AG04450 (cell line): ENCODE results near the gene HOXC5. TPM values are rescaled to one million over a fixed set of nuclear protein-coding genes. Genes with fewer than 3 reads are reported as not detected.

Experiments used
- CTCF ChIA-PET: fragments of 300-600, 350-600 bp; formaldehyde crosslinking; extraction: SDS; loops from one replicate; lab custom pipeline; 2022; ENCODE audit warnings: antibody characterized with exemption, inconsistent platforms; lab: Charles Lee
- POLR2A ChIA-PET: fragments of 350-600 bp; formaldehyde crosslinking; extraction: SDS; loops from one replicate; lab custom pipeline; 2021; ENCODE audit warnings: antibody characterized with exemption, inconsistent platforms; lab: Yijun Ruan, JAX
- DNase-seq: peaks from one replicate; pipeline ENCODE4 v3.0.0-alpha.2; 2011; ENCODE audit warnings: low read depth, low spot score
- H3K27ac ChIP-seq: one replicate; pipeline ENCODE4 v1.5.1; 2012; ENCODE audit warnings: low read depth, low read length, control low read depth
- H3K27me3 ChIP-seq: one replicate; pipeline ENCODE4 v1.6.0; 2012; ENCODE audit warnings: low read length; ENCODE audit not compliant: control insufficient read depth, insufficient read depth
- H3K4me3 ChIP-seq: 2 replicates; pipeline ENCODE4 v1.5.1; 2011; ENCODE audit warnings: mild to moderate bottlenecking, low read depth, low read length, control low read depth
- H3K9me3 ChIP-seq: 2 replicates; pipeline ENCODE4 v1.5.1; 2012; ENCODE audit warnings: low read length; ENCODE audit not compliant: control insufficient read depth, insufficient read depth
- CTCF ChIP-seq: IDR thresholded peaks from 2 replicates; pipeline ENCODE4 v1.5.1; 2011; ENCODE audit warnings: low read depth, low read length, control low read depth, inconsistent platforms
- polyA plus RNA-seq: library from polyadenylated mRNA; depleted of rRNA; stranded (reverse); fragments of >200 nt; gene quantifications from 2 replicates; pipeline ENCODE4 v1.2.3, GENCODE V29; 2011

The HOXC5 gene
- polyA plus RNA-seq, 1 experiment: not detected

DNA sequence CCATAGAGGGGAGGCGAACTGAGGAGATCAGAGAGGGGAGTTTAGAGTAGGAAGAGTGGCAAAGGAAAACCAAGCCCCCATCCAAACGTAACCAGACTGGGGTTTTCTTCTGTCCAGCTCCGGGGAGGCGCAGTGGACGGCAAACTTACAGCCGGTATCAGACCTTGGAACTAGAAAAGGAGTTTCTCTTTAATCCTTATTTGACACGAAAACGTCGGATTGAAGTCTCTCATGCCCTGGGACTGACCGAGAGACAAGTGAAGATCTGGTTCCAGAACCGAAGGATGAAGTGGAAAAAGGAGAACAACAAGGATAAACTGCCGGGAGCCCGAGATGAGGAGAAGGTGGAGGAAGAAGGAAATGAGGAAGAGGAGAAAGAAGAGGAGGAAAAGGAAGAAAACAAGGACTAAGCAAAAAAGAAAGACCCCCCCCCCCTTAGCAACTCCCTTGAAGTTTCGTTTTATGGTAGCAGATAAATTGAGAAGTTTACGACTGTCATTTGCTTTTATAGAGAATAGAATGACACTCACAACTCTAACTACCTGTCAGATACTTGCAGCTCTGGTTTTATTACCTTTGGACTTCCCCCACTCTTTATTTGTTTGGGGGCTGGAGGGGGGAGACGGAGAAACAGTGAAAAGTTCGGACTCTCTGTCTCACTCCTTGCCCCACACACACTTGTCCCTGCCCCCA lies 21.7 kb upstream of the HOXC5 start:
- POLR2A ChIA-PET: no interaction called here
- H3K9me3 ChIP-seq: peaks cover 3% of the 10 kb centered on the region; the same call in 1 of the 2 replicates
- no peak overlapping the region for H3K27ac ChIP-seq
- TF ChIP-seq CTCF: no peak
- peaks cover 93% of the 10 kb centered on the region for H3K27me3 ChIP-seq
- H3K4me3 ChIP-seq: no peak overlapping the region
- DNase-seq: no peak
- CTCF ChIA-PET: interaction anchor here (1.3 kb wide), 1 partner anchor 197 kb away, joined by 3 read pairs; no protein-coding TSS in a partner anchor

DNA sequence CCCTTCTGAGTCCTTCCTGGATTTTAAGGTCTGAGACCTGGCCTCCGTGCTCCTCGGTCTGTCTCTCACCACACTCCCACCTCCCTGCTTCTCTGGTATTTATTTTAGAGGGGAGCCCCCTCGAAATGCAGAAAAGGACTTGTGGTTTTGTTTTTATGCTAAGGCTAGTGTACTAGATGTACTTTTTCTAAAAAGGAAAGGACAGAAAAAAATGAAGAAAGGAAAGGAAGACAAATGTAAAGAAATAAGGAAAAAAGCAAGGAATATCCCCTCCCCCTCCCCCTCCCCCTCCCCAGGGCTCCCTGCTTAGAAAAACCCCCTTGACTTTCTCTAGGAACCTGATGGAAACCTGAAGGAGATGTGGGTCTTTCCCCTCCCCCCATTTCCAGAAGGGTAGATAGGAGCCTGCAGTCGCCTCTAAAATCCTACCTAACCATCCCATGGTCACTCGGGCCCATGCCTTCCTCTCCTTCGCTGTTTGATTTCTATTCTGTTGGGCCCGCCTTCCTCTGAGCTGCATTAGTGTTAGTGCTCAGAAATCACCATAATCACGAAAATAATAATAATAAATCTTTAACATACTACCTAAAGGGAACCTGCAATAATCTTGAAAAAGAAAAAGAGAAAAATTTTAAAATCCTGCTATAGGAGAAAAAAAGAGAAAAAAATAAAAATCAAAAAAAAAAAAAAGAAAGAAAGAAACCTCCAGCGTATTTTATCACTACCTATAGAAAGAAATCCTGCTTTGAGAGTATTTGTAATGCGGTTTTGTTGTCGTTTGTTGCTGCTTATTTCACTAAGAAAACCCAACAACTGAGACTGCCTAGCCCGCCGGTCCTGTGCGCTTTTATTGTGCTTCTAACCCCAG lies 21.0 kb upstream of the HOXC5 start:
- ChIA-PET POLR2A (no interaction called here), CTCF (interaction anchor here (1.3 kb wide), 1 partner anchor 203 kb away, joined by 5 read pairs; no protein-coding TSS in a partner anchor)
- Histone ChIP-seq H3K4me3 (no peak overlapping the region), H3K27me3 (peaks cover 93% of the 10 kb centered on the region), H3K9me3 (peaks cover 3% of the 10 kb centered on the region; the same call in 1 of the 2 replicates), H3K27ac (no peak overlapping the region)
- DNase-seq: no peak
- TF ChIP-seq CTCF: no peak

DNA sequence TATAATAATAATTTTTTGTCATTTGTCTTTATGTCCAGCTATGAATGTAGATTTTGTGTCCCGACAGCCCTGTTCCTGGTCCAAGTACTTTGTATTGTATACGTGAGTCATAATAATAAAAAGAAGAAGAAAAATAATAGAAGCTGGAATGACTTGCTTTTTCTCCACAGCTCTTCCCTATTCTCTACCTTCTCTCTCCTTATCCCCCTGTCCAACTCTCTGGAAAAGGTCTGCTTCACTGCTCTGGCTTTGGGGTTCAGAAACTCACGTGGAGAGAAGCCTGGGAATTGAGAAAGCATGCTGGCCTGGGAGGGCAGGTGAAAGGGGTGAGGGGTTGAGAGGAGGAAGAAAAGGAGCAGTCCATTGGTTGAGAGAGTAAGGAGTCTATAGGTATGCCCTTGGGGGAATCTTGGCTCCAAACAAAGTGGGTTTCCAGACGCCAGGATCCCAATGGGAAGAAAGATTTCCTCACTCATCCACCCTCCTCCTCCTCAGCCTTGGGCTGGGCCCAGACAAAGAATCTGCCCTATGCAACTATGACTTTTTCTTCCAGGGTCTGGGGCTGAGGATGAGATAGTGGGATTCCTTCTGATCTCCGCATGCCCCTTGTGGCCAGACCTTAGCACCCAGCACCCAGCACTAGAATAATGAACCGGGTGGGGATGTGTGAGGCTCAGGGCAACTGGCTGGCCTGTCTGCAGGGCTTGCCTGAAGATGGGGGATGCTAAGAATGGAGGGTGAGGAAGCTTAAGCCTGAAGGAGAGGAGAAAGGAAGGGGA lies 20.0 kb upstream of the HOXC5 start:
- Histone ChIP-seq H3K27ac (no peak overlapping the region), H3K27me3 (peaks cover 93% of the 10 kb centered on the region), H3K9me3 (peaks cover 3% of the 10 kb centered on the region; the same call in 1 of the 2 replicates), H3K4me3 (no peak overlapping the region)
- CTCF ChIA-PET: interaction anchor here (1.3 kb wide), 1 partner anchor 202 kb away, joined by 5 read pairs; no protein-coding TSS in a partner anchor
- POLR2A ChIA-PET: no interaction called here
- no peak for TF ChIP-seq CTCF
- no peak for DNase-seq

- peaks cover 97% of the 10 kb centered on the region for H3K27me3 ChIP-seq
- no peak overlapping the region for H3K4me3 ChIP-seq
- no peak for TF ChIP-seq CTCF
- peaks cover 11% of the 10 kb centered on the region; the same call in 1 of the 2 replicates for H3K9me3 ChIP-seq
- ChIA-PET POLR2A (no interaction called here), CTCF (interaction anchor here (0.9 to 1.0 kb wide), 2 partner anchors 9 to 311 kb away, joined by 3 read pairs; partner anchors contain the start of gene COPZ1)
- no peak for DNase-seq
- H3K27ac ChIP-seq: no peak overlapping the region
These were observed 18.4 kb upstream of the HOXC5 start for GRCh38 chr12:54014377-54015017.
